Heart left ventricle (tissue), 16 donors: ENCODE data around the gene NKAIN2. TPM values are rescaled to one million over a fixed set of nuclear protein-coding genes. Genes with fewer than 3 reads are reported as not detected.

ENCODE experiments used
- ATAC-seq, 4 donors: fragments of 200-7000 bp; cut with Tn5 transposase; one replicate each; pipeline ENCODE4 v1.9.1; 2020 to 2022; ENCODE audit warnings: moderate library complexity in 4 of 4, mild to moderate bottlenecking in 3 of 4, moderate number of reproducible peaks in 1 of 4
- DNase-seq, 5 donors: peaks; one replicate each; pipeline ENCODE4 v3.0.0-alpha.2; 2020
- H3K27ac ChIP-seq, 12 donors: fragments of 200-600 bp; sonication (generic) in 4 of 12; one replicate each; pipeline versions ENCODE4 v1.5.0 to v1.8.0; 2016 to 2022; ENCODE audit warnings: mild to moderate bottlenecking in 2 of 12
- H3K27me3 ChIP-seq, 9 donors: fragments of 200-600 bp; sonication (generic) in 2 of 9; one replicate each; pipeline versions ENCODE4 v1.5.1 to v1.8.0; 2016 to 2022; ENCODE audit warnings: mild to moderate bottlenecking in 3 of 9
- H3K36me3 ChIP-seq, 9 donors: fragments of 200-600 bp; sonication (generic) in 2 of 9; one replicate each; pipeline versions ENCODE4 v1.5.0 to v1.8.0; 2018 to 2022; ENCODE audit warnings: mild to moderate bottlenecking in 2 of 9
- H3K4me1 ChIP-seq, 12 donors: fragments of 200-600 bp; sonication (generic) in 4 of 12; one replicate each; pipeline versions ENCODE4 v1.5.0 to v1.8.0; 2016 to 2022; ENCODE audit warnings: mild to moderate bottlenecking in 3 of 12
- H3K4me3 ChIP-seq, 12 donors: fragments of 200-600 bp; sonication (generic) in 4 of 12; one replicate each; pipeline versions ENCODE4 v1.5.0 to v1.8.0; 2017 to 2022; ENCODE audit warnings: mild to moderate bottlenecking in 9 of 12, moderate library complexity in 4 of 12
- H3K9me3 ChIP-seq, 12 donors: fragments of 200-600 bp; sonication (generic) in 4 of 12; one replicate each; pipeline versions ENCODE4 v1.5.0 to v1.8.0; 2016 to 2022; ENCODE audit warnings: mild to moderate bottlenecking in 1 of 12
- POLR2A ChIP-seq, 2 donors: fragments of 450-650 bp; IDR thresholded peaks; one replicate each; pipeline ENCODE4 v1.6.1; 2017; ENCODE audit warnings: antibody characterized with exemption in 2 of 2, mild to moderate bottlenecking in 2 of 2, moderate library complexity in 2 of 2
- WGBS, 4 donors: extraction: QIAGEN DNeasy Blood & Tissue Kit in 2 of 4; methylation state at CpG; one replicate each; pipeline versions ENCODE4 v1.1.5 to v1.1.7; 2013 to 2018; 5-methylcytosine and 5-hydroxymethylcytosine counted together
- intact Hi-C, 10 donors: fragments of 100-400 bp; cut with DNase I; formaldehyde crosslinking; loops; one replicate each; pipeline versions ENCODE4 v1.11.1 to v1.14.2; 2022
- polyA plus RNA-seq, 2 donors: library from polyadenylated mRNA; stranded (reverse); fragments of 200-250 nt; gene quantifications; one replicate each; pipeline ENCODE4 v1.2.3, GENCODE V29; 2013
- total RNA-seq, 9 donors: library from RNA; depleted of rRNA in 2 of 9; stranded (reverse); fragments of >200 nt in 2 of 9; fragmentation: NEBNext Ultra II Directional in 3 of 9; extraction: Animal tissue kit (Norgen Biotek cat#: 25700) in 3 of 9; gene quantifications; one replicate each; pipeline versions ENCODE4 v1.1.0 to v1.2.4, GENCODE V29; 2016 to 2023
- TF ChIP-seq, protein P1 (sequence below), 12 donors: fragments of 200-600 bp; sonication (generic) in 4 of 12; IDR thresholded peaks; one replicate each; pipeline versions ENCODE4 v1.5.0 to v1.8.0; 2018 to 2022; ENCODE audit warnings: antibody characterized with exemption in 12 of 12, mild to moderate bottlenecking in 5 of 12
- donor health status: ischemic (EF 13 %, LVEDD 7.1; RV severe dilation, severe dysfunction).
- donor health status: healthy with polysubstance abuse.
- donor health status: DM: no; HTN: yes; CAD: no.
- donor health status: DM: no; HTN: no; CAD: no.
- donor health status: ischemic (EF 25% LVEDD 6.9; RV normal size, moderate dysfunction).
- donor health status: ischemic (EF 25% LVEDD 5.7; RV mildly dilated, moderate dysfunction).
- donor health status: healthy.
- donor health status: DM: yes; HTN: yes; CAD: no.
- donor health status: ischemic (EF 35%, LVEDD 5.7; RV mildly dilated, moderate dysfunction).
- donor health status: nonischemic (EF 11% LVEDD 7.7; RV severe dilation, severe dysfunction).
- donor health status: DM: yes; HTN: yes; CAD: no.
- donor health status: PGD.
- donor health status: ischemic (EF 29% LVEDD 5.4; RV normal size, mild dysfunction).
- donor health status: nonischemic (EF 23%, LVEDD 6.1; RV moderate dilation, normal function).

The NKAIN2 gene
- total and polyA plus RNA-seq, 11 donors, result 0.19 to 0.83 (median 0.33) TPM; not detected in 2

DNA sequence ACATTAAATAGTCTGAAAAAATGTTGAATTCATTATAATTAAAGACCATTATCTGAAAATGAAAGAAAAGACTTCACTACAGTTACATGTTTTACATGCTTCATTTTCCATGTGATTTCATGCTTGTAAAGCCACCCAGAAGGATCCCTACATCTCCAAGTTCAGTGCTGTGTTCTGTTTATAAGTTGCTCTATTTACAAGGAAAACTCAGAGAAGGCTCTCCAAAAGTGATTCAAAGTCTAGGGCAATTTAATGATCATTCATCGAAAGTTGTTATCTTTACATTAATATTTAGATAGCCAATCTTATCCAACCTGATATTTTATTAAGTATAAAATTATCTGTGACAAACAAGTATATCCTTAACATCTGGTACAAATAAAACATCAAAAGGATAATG, 663.7 kb downstream of the NKAIN2 start:
- Histone ChIP-seq H3K27me3 (no peaks in the 10 kb centered on the region), H3K36me3 (no peaks in the 10 kb centered on the region), H3K27ac (no peak overlapping the region), H3K4me1 (no peaks in the 10 kb centered on the region), H3K9me3 (peaks cover 0 to 12% (median 5%) of the 10 kb centered on the region in 12 donors), H3K4me3 (no peak overlapping the region)
- TF ChIP-seq, protein P1, sequence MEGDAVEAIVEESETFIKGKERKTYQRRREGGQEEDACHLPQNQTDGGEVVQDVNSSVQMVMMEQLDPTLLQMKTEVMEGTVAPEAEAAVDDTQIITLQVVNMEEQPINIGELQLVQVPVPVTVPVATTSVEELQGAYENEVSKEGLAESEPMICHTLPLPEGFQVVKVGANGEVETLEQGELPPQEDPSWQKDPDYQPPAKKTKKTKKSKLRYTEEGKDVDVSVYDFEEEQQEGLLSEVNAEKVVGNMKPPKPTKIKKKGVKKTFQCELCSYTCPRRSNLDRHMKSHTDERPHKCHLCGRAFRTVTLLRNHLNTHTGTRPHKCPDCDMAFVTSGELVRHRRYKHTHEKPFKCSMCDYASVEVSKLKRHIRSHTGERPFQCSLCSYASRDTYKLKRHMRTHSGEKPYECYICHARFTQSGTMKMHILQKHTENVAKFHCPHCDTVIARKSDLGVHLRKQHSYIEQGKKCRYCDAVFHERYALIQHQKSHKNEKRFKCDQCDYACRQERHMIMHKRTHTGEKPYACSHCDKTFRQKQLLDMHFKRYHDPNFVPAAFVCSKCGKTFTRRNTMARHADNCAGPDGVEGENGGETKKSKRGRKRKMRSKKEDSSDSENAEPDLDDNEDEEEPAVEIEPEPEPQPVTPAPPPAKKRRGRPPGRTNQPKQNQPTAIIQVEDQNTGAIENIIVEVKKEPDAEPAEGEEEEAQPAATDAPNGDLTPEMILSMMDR (IDR thresholded peaks at IDR 0.05), result no peak
- TF ChIP-seq POLR2A (IDR thresholded peaks at IDR 0.05), result no peak
- WGBS, 4 donors, result 94 to 96% (median 96%) methylated on average over 1 of the region's 1 CpG
- DNase-seq (no peak), ATAC-seq (no peak)
- intact Hi-C loops, result no loop called here

DNA sequence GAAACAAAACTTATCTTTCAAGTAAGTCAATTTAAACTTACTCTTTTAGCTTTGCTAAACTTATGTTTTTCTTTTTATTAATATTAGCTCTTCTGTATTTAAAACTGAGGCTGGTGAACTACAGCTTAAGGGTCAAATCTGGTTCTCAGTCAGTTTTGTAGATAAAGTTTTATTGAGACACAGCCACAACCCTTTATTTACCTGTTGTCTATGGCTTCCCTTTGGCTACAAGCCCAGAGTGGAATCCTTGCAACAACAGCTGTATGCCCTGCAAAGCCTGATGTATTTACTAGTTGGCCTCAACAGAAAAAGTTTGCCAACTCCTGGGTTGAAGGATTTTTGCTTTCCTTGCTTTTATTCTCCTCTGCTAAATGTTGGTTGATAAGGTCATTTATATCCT, 667.1 kb downstream of the NKAIN2 start:
- intact Hi-C loops, result no loop called here
- Histone ChIP-seq H3K9me3 (no peaks in the 10 kb centered on the region), H3K4me1 (no peaks in the 10 kb centered on the region), H3K27ac (no peak overlapping the region), H3K27me3 (no peaks in the 10 kb centered on the region), H3K4me3 (no peak overlapping the region), H3K36me3 (no peaks in the 10 kb centered on the region)
- DNase-seq, result no peak
- TF ChIP-seq, protein P1 (IDR thresholded peaks at IDR 0.05), result no peak
- TF ChIP-seq POLR2A (IDR thresholded peaks at IDR 0.05), result no peak
- no peak for ATAC-seq

DNA sequence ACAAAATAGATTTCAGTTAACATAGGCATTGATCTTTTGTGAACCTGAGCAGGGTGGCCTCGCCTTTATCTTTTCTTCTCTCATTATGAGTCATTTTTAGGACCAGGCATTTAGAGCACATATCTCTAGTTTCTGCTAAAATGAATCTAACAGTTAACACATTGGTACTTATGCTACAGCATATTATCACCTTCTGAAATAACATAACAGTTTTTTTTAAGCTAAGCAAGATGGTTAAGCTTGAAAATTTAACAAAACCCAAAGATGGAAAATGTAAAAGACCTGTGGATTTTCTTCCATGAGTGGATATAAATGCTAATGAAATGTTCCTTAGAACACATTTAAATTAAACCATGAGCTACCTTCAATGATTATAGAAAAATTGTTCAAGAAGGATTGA, 671.5 kb downstream of the NKAIN2 start:
- intact Hi-C loops, result no loop called here
- ATAC-seq (no peak), DNase-seq (no peak)
- Histone ChIP-seq H3K27me3 (no peaks in the 10 kb centered on the region), H3K4me1 (no peaks in the 10 kb centered on the region), H3K9me3 (no peaks in the 10 kb centered on the region), H3K36me3 (no peaks in the 10 kb centered on the region), H3K4me3 (no peak overlapping the region), H3K27ac (no peak overlapping the region)
- no peak for TF ChIP-seq POLR2A (IDR thresholded peaks at IDR 0.05)
- TF ChIP-seq, protein P1 (IDR thresholded peaks at IDR 0.05), result no peak
- 51 to 71% (median 59%) methylated on average over 1 of the region's 1 CpG for WGBS, 4 donors

DNA sequence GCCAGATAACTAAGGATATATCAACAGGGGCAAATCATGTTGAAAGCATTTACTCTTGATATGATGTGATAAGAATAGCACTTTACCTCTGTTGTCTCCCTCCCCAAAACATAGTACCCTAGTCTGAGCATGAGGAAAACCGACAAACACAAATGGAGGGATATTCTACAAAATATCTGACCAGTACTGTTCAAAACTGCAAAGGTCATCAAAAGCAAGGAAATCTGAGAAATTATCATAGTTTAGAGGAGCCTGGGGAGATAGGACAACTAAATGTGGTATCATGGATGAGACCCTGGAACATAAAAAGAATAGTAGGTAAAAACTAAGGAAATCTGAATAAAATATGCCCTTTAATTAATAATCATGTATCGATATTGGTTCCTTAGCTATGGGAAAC, 675.2 kb downstream of the NKAIN2 start:
- no peak for DNase-seq
- H3K9me3 ChIP-seq, result no peaks in the 10 kb centered on the region
- no peak overlapping the region for H3K27ac ChIP-seq
- no peaks in the 10 kb centered on the region for H3K4me1 ChIP-seq
- no peak for ATAC-seq
- no peaks in the 10 kb centered on the region for H3K27me3 ChIP-seq
- WGBS, 4 donors, result 86 to 96% (median 89%) methylated on average over 2 of the region's 2 CpGs
- H3K4me3 ChIP-seq, result no peak overlapping the region
- intact Hi-C loops, result no loop called here
- TF ChIP-seq, protein P1 (IDR thresholded peaks at IDR 0.05), result no peak
- no peak for TF ChIP-seq POLR2A (IDR thresholded peaks at IDR 0.05)
- H3K36me3 ChIP-seq, result no peaks in the 10 kb centered on the region
